ENCODE measurements around the gene SIK3. TPM values are rescaled to one million over a fixed set of nuclear protein-coding genes. Genes with fewer than 3 reads are reported as not detected.

Gene SIK3
- polyA plus RNA-seq, 1 of the 3 experiments (the other 2 are of a cell fraction), result 5.1 TPM

DNA sequence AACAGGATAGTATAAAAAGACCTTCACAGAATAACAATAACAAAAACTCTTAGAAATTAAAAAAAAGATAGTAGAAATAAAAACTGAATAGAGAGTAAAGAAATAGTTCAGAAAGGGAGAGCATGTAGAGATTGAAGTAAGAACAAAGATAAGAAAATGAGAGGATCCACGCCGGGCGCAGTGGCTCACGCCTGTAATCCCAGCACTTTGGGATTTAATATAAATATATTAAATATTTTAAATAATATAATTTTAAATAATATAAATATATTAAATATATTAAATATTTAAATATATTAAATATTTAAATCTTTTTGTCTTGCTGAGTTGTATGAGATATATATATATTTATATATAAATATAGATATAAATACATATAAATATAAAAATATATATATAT lies 286.1 kb downstream of the SIK3 start:
- TF ChIP-seq ELF1 (IDR thresholded peaks at IDR 0.05) (no peak), MXI1 (IDR thresholded peaks at IDR 0.05; ENCODE audit: low read depth, low read length) (no peak), FOSL2 (IDR thresholded peaks at IDR 0.05; ENCODE audit: borderline replicate concordance, low read depth) (no peak), YY1 (IDR thresholded peaks at IDR 0.05; ENCODE audit: low read depth) (no peak), RCOR1 (IDR thresholded peaks at IDR 0.05; ENCODE audit: low read length) (no peak), GATA2 (CRISPR knock-in tag; IDR thresholded peaks at IDR 0.05) (no peak), RXRA (IDR thresholded peaks at IDR 0.05; ENCODE audit: borderline replicate concordance, low read depth) (no peak)
- TF ChIP-seq, protein P1, sequence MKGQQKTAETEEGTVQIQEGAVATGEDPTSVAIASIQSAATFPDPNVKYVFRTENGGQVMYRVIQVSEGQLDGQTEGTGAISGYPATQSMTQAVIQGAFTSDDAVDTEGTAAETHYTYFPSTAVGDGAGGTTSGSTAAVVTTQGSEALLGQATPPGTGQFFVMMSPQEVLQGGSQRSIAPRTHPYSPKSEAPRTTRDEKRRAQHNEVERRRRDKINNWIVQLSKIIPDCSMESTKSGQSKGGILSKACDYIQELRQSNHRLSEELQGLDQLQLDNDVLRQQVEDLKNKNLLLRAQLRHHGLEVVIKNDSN (IDR thresholded peaks at IDR 0.05; ENCODE audit: borderline replicate concordance, low read depth), result no peak
- no peaks in the 10 kb centered on the region for H3K4me1 ChIP-seq (ENCODE audit: control insufficient read depth in 1 of 2, insufficient read depth in 2 of 2, low read depth in 1 of 2, low read length in 1 of 2)
- no peaks in the 10 kb centered on the region for H3F3A ChIP-seq (replicated peaks; ENCODE audit: insufficient read depth)
- no peak overlapping the region for H3K4me3 ChIP-seq (ENCODE audit: low read depth in 2 of 2, low read length in 1 of 2)
- DNase-seq, result no peak
- H3K36me3 ChIP-seq (replicated peaks in 1 of 2; ENCODE audit: control insufficient read depth in 1 of 2, insufficient read depth in 2 of 2, low read length in 1 of 2), result no peaks in the 10 kb centered on the region
- no peak overlapping the region for H2AFZ ChIP-seq (ENCODE audit: low read depth)
- no peak overlapping the region for H3K27ac ChIP-seq (ENCODE audit: low read depth in 2 of 2, low read length in 1 of 2)
- H3K79me2 ChIP-seq (ENCODE audit: insufficient read depth), result no peaks in the 10 kb centered on the region
- no peak overlapping the region for H3K4me2 ChIP-seq
- 95% methylated on average over 4 of the region's 4 CpGs for WGBS (ENCODE audit: low lambda C conversion rate)
- H4K20me1 ChIP-seq (ENCODE audit: insufficient read depth), result no peaks in the 10 kb centered on the region
- ChIA-PET POLR2A (no interaction called here), CTCF (interaction anchor here (1.5 kb wide), 1 partner anchor 21 kb away, joined by 7 read pairs; the partner anchor contains the start of gene APOA5)
- no peaks in the 10 kb centered on the region for H3K9me3 ChIP-seq
- H3K27me3 ChIP-seq (ENCODE audit: insufficient read depth), result no peaks in the 10 kb centered on the region
- no peaks in the 10 kb centered on the region for H3K9me2 ChIP-seq
- H3K9ac ChIP-seq, result no peak overlapping the region

DNA sequence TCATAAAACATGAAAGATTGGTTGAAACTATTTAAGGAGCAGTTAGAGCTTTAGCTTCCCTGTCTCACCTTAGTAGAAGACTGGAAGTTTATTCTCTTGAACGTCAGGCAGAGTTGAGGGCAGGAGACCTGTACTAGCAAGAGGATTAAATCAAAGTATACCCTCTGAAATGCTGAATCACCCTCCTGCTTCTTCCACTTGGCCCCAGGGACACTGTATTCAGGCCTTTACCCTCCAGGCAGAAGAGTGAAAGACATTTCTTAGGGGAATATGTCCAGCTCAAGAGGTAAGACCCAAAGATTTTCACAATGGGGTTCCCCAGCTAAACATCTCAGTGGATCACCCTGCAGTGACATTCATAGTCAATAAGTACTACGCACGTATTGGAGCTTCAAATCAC lies 287.0 kb downstream of the SIK3 start:
- CTCF ChIA-PET, result interaction anchor here (1.4 kb wide), 1 partner anchor 20 kb away, joined by 4 read pairs; the partner anchor contains the start of gene APOA5
- 84% methylated on average over 3 of the region's 3 CpGs for WGBS (ENCODE audit: low lambda C conversion rate)
- no peak overlapping the region for H2AFZ ChIP-seq (ENCODE audit: low read depth)

More for the DNA sequence above, 287.0 kb downstream of the SIK3 start:
- no peaks in the 10 kb centered on the region for H3F3A ChIP-seq (replicated peaks; ENCODE audit: insufficient read depth)
- no peak overlapping the region for H3K27ac ChIP-seq (ENCODE audit: low read depth in 2 of 2, low read length in 1 of 2)
- no peaks in the 10 kb centered on the region for H3K27me3 ChIP-seq (ENCODE audit: insufficient read depth)
- no peaks in the 10 kb centered on the region for H4K20me1 ChIP-seq (ENCODE audit: insufficient read depth)
- no peak overlapping the region for H3K4me2 ChIP-seq
- H3K36me3 ChIP-seq (replicated peaks in 1 of 2; ENCODE audit: control insufficient read depth in 1 of 2, insufficient read depth in 2 of 2, low read length in 1 of 2), result no peaks in the 10 kb centered on the region
- no peaks in the 10 kb centered on the region for H3K4me1 ChIP-seq (ENCODE audit: control insufficient read depth in 1 of 2, insufficient read depth in 2 of 2, low read depth in 1 of 2, low read length in 1 of 2)
- no peaks in the 10 kb centered on the region for H3K9me3 ChIP-seq
- no peak overlapping the region for H3K9ac ChIP-seq
- POLR2A ChIA-PET, result no interaction called here
- H3K4me3 ChIP-seq (ENCODE audit: low read depth in 2 of 2, low read length in 1 of 2), result no peak overlapping the region
- no peaks in the 10 kb centered on the region for H3K79me2 ChIP-seq (ENCODE audit: insufficient read depth)
- no peak for DNase-seq
- TF ChIP-seq, protein P2, sequence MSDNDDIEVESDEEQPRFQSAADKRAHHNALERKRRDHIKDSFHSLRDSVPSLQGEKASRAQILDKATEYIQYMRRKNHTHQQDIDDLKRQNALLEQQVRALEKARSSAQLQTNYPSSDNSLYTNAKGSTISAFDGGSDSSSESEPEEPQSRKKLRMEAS (IDR thresholded peaks at IDR 0.05; ENCODE audit: low read depth), result no peak
- no peak for TF ChIP-seq RCOR1 (IDR thresholded peaks at IDR 0.05; ENCODE audit: low read length)
- TF ChIP-seq TAF1 (IDR thresholded peaks at IDR 0.05; ENCODE audit: borderline replicate concordance, low read depth, low read length), result no peak
- no peak for TF ChIP-seq EP300 (IDR thresholded peaks at IDR 0.05; ENCODE audit: borderline replicate concordance in 1 of 2, low read depth in 1 of 2, low read length in 1 of 2)
- TF ChIP-seq NRF1 (IDR thresholded peaks at IDR 0.05; ENCODE audit: low read depth, low read length), result no peak
- TF ChIP-seq, protein P3, sequence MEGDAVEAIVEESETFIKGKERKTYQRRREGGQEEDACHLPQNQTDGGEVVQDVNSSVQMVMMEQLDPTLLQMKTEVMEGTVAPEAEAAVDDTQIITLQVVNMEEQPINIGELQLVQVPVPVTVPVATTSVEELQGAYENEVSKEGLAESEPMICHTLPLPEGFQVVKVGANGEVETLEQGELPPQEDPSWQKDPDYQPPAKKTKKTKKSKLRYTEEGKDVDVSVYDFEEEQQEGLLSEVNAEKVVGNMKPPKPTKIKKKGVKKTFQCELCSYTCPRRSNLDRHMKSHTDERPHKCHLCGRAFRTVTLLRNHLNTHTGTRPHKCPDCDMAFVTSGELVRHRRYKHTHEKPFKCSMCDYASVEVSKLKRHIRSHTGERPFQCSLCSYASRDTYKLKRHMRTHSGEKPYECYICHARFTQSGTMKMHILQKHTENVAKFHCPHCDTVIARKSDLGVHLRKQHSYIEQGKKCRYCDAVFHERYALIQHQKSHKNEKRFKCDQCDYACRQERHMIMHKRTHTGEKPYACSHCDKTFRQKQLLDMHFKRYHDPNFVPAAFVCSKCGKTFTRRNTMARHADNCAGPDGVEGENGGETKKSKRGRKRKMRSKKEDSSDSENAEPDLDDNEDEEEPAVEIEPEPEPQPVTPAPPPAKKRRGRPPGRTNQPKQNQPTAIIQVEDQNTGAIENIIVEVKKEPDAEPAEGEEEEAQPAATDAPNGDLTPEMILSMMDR (IDR thresholded peaks at IDR 0.05), result no peak
- TF ChIP-seq RFX5 (IDR thresholded peaks at IDR 0.05; ENCODE audit: low read length), result no peak
- no peak for TF ChIP-seq CHD2 (IDR thresholded peaks at IDR 0.05; ENCODE audit: low read length, partially characterized antibody)
- no peak for TF ChIP-seq FOSL2 (IDR thresholded peaks at IDR 0.05; ENCODE audit: borderline replicate concordance, low read depth)
- TF ChIP-seq, protein P4, sequence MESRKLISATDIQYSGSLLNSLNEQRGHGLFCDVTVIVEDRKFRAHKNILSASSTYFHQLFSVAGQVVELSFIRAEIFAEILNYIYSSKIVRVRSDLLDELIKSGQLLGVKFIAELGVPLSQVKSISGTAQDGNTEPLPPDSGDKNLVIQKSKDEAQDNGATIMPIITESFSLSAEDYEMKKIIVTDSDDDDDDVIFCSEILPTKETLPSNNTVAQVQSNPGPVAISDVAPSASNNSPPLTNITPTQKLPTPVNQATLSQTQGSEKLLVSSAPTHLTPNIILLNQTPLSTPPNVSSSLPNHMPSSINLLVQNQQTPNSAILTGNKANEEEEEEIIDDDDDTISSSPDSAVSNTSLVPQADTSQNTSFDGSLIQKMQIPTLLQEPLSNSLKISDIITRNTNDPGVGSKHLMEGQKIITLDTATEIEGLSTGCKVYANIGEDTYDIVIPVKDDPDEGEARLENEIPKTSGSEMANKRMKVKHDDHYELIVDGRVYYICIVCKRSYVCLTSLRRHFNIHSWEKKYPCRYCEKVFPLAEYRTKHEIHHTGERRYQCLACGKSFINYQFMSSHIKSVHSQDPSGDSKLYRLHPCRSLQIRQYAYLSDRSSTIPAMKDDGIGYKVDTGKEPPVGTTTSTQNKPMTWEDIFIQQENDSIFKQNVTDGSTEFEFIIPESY (IDR thresholded peaks at IDR 0.05; ENCODE audit: borderline replicate concordance, low read depth), result no peak
- TF ChIP-seq RXRA (IDR thresholded peaks at IDR 0.05; ENCODE audit: borderline replicate concordance, low read depth), result no peak
- no peak for TF ChIP-seq TCF12 (IDR thresholded peaks at IDR 0.05)
- TF ChIP-seq, protein P5, sequence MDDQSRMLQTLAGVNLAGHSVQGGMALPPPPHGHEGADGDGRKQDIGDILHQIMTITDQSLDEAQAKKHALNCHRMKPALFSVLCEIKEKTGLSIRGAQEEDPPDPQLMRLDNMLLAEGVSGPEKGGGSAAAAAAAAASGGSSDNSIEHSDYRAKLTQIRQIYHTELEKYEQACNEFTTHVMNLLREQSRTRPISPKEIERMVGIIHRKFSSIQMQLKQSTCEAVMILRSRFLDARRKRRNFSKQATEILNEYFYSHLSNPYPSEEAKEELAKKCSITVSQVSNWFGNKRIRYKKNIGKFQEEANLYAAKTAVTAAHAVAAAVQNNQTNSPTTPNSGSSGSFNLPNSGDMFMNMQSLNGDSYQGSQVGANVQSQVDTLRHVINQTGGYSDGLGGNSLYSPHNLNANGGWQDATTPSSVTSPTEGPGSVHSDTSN (IDR thresholded peaks at IDR 0.05), result no peak
- no peak for TF ChIP-seq JUND (IDR thresholded peaks at IDR 0.05)
- no peak for TF ChIP-seq GATA2 (CRISPR knock-in tag; IDR thresholded peaks at IDR 0.05)
- TF ChIP-seq GABPA (IDR thresholded peaks at IDR 0.05; ENCODE audit: low read depth), result no peak
- TF ChIP-seq SMC3 (IDR thresholded peaks at IDR 0.05; ENCODE audit: low read depth, low read length), result no peak
- TF ChIP-seq, protein P6, sequence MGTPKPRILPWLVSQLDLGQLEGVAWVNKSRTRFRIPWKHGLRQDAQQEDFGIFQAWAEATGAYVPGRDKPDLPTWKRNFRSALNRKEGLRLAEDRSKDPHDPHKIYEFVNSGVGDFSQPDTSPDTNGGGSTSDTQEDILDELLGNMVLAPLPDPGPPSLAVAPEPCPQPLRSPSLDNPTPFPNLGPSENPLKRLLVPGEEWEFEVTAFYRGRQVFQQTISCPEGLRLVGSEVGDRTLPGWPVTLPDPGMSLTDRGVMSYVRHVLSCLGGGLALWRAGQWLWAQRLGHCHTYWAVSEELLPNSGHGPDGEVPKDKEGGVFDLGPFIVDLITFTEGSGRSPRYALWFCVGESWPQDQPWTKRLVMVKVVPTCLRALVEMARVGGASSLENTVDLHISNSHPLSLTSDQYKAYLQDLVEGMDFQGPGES (IDR thresholded peaks at IDR 0.05; ENCODE audit: low read depth, low read length), result no peak
- H3K9me2 ChIP-seq, result no peaks in the 10 kb centered on the region
